ENCODE data around the gene BRAT1.
"Not testable (repeated sequence)": the region's sequence is repeated elsewhere in the genome, so short reads cannot be mapped to it uniquely, and the experiment has no call there.

BRAT1 gene

GRCh38 chr7:2540641-2541051 lies 14.7 kb downstream of the BRAT1 start:
- CTCF ChIA-PET, result interaction anchor here (0.7 to 0.8 kb wide), 2 partner anchors 15 to 72 kb away, joined by 3 to 4 read pairs; no protein-coding TSS in a partner anchor
- no peak for TF ChIP-seq CTCF (IDR thresholded peaks at IDR 0.05; ENCODE audit: insufficient read depth, low read length, missing control alignments)
- DNase-seq (ENCODE audit: low read depth, low spot score), result no peak
- POLR2A ChIA-PET, result no interaction called here
- no peak overlapping the region for H3K4me3 ChIP-seq (ENCODE audit: low read depth, low read length)

GRCh38 chr7:2540133-2540532 lies 15.2 kb downstream of the BRAT1 start:
- DNase-seq (ENCODE audit: low read depth, low spot score), result no peak
- TF ChIP-seq CTCF (IDR thresholded peaks at IDR 0.05; ENCODE audit: insufficient read depth, low read length, missing control alignments), result no peak
- H3K4me3 ChIP-seq (ENCODE audit: low read depth, low read length), result no peak overlapping the region
- CTCF ChIA-PET, result interaction anchor here (0.8 kb wide), 1 partner anchor 14 kb away, joined by 3 read pairs; no protein-coding TSS in a partner anchor
- POLR2A ChIA-PET, result interaction anchor here (0.7 kb wide), 1 partner anchor 23 kb away, joined by 3 read pairs; no protein-coding TSS in a partner anchor

GRCh38 chr7:2539031-2539911 lies 16.1 kb downstream of the BRAT1 start:
- no peak overlapping the region for H3K4me3 ChIP-seq (ENCODE audit: low read depth, low read length)
- TF ChIP-seq CTCF (IDR thresholded peaks at IDR 0.05; ENCODE audit: insufficient read depth, low read length, missing control alignments), result no peak
- DNase-seq (ENCODE audit: low read depth, low spot score), result no peak
- ChIA-PET CTCF (no interaction called here), POLR2A (no interaction called here)

- DNase-seq (ENCODE audit: low read depth, low spot score), result no peak
These were observed 17.1 kb downstream of the BRAT1 start for GRCh38 chr7:2537981-2538851.

GRCh38 chr7:2535872-2536627 lies 19.3 kb downstream of the BRAT1 start:
- POLR2A ChIA-PET; H3K4me3 ChIP-seq (ENCODE audit: low read depth, low read length); DNase-seq (ENCODE audit: low read depth, low spot score); CTCF ChIA-PET: not testable (repeated sequence)

More at GRCh38 chr7:2537981-2538851, 17.1 kb downstream of the BRAT1 start:
- POLR2A ChIA-PET, result no interaction called here
- TF ChIP-seq CTCF (IDR thresholded peaks at IDR 0.05; ENCODE audit: insufficient read depth, low read length, missing control alignments), result no peak
- CTCF ChIA-PET, result no interaction called here
- no peak overlapping the region for H3K4me3 ChIP-seq (ENCODE audit: low read depth, low read length)

- POLR2A ChIA-PET; CTCF ChIA-PET; H3K4me3 ChIP-seq (ENCODE audit: low read depth, low read length); DNase-seq (ENCODE audit: low read depth, low spot score): not testable (repeated sequence)
These were observed 21.1 kb downstream of the BRAT1 start for GRCh38 chr7:2534214-2534613.

- CTCF ChIA-PET; POLR2A ChIA-PET; H3K4me3 ChIP-seq (ENCODE audit: low read depth, low read length); DNase-seq (ENCODE audit: low read depth, low spot score): not testable (repeated sequence)
These were observed 21.8 kb downstream of the BRAT1 start for GRCh38 chr7:2533566-2533965.

- H3K4me3 ChIP-seq (ENCODE audit: low read depth, low read length); POLR2A ChIA-PET; CTCF ChIA-PET; DNase-seq (ENCODE audit: low read depth, low spot score): not testable (repeated sequence)
These were observed 22.5 kb downstream of the BRAT1 start for GRCh38 chr7:2532816-2533215.

GRCh38 chr7:2532199-2532772 lies 23.0 kb downstream of the BRAT1 start:
- CTCF ChIA-PET; DNase-seq (ENCODE audit: low read depth, low spot score); H3K4me3 ChIP-seq (ENCODE audit: low read depth, low read length); POLR2A ChIA-PET: not testable (repeated sequence)

GRCh38 chr7:2531796-2532110 lies 23.6 kb downstream of the BRAT1 start:
- CTCF ChIA-PET; POLR2A ChIA-PET; H3K4me3 ChIP-seq (ENCODE audit: low read depth, low read length); DNase-seq (ENCODE audit: low read depth, low spot score): not testable (repeated sequence)

Data from AG04449 (cell line).